Activated T-cell treated with anti-CD3 and anti-CD28 coated beads for 48 hours (primary cell): ENCODE results near the gene ENOX1.

Source experiments
- DNase-seq: peaks from one replicate; pipeline ENCODE4 v3.0.0-alpha.2; 2020; ENCODE audit warnings: low read depth

Gene ENOX1

DNA sequence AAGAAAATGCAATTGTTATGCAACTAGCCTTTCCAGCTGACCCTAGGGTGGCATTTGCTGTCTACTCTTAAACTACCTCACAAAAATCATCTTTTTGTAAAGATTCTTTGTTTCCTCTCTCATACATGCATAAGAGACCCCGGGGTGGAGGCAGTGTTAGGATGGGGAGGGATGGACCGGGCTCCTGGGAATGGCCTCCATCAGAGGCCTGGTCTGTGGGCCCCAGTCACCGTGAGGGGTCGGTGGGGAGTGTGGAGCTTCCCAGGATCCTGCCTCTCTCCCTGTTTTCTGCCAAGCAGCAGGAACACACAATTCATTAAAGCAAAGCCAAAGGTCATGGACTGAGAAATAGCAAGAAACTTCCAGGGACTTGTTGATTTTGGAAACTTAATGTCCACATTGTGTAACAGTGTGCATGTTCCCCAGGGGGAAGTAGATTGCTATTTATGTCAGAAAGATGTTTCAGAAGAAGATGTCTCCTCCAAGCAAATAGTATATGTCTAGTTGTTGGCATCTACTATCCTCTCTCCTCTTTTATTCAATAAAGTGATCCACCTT, 241.4 kb downstream of the ENOX1 start:
- no peak for DNase-seq

DNA sequence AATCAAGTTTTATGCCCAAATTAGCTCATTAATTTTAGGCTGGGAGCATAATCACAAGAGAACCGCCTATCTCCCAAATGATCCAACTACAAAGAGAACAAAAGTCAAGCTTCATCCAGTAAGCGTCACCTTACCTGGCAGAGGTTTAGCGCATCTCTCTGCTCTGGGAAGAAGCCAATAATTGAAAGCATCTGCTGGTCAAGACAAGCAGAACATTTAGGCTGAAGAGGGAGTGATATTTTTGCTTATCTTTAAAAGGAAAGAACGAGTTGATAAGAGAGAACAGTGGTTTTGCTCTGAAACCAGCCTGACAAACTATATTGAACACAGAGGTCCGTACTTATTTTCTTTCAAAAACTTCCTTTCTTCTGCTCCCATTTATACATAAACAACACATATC, 242.1 kb downstream of the ENOX1 start:
- DNase-seq = no peak

DNA sequence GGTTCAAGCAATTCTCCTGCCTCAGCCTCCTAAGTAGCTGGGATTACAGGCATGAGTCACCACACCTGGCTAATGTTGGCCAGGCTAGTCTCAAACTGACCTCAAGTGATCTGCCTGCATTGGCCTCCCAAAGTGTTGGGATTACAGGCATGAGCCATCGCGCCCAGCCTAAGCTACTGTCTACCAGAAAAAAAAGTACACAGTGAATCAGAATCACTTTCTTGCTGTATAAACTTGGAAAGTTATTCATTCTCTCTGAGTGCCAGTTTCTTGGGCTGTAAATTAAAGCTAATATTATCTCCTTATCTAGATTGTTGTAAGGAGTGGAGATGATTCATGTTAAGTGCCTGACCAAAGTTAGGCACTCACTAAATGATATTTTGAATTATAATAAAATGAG, 242.8 kb downstream of the ENOX1 start:
- no peak for DNase-seq

DNA sequence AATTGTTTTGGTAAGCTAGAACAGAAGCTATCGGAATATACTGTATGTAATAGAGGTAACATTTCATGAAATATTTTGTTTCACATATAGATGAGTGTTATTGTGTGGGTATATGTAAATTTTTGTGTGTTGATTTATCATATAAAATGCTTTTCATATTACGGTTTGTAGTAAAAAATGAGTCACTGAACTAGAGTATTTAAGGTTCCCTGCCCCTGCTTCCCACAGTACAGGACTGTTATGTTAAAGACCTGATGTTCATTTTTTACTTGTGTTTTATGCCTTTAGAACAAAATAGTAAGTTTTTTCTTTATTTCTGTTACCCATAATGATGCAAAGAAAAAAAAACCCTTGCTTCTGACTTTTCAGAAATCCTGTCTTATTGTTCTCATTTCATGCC, 243.4 kb downstream of the ENOX1 start:
- DNase-seq = no peak

- no peak for DNase-seq
Measured at GRCh38 chr13:43537124-43537523, 249.6 kb downstream of the ENOX1 start.

- no peak for DNase-seq
Measured at GRCh38 chr13:43529796-43530195, 257.0 kb downstream of the ENOX1 start.

GRCh38 chr13:43528992-43529391, 257.8 kb downstream of the ENOX1 start:
- no peak for DNase-seq

- DNase-seq = no peak
Measured at GRCh38 chr13:43522788-43523187, 264.0 kb downstream of the ENOX1 start.

DNA sequence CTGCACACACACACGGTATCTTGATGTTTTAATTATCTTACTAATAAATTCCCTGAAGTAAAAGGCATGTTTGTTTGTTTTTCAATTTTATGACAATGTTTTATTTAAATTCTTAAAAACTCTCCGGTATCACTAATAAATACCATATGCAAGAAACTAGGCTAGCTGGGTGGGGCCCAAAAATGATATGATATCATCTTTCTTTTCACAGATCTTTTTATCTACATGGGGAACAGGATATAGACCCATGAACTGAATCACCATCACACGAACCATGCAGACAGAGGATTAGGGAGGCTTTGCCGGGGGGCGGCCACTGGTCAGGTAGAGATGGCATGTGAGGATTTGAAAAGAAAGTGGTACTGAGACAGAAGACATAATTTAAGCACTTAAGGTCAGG, 266.4 kb downstream of the ENOX1 start:
- no peak for DNase-seq

- DNase-seq = no peak
Measured at GRCh38 chr13:43518833-43519232, 267.9 kb downstream of the ENOX1 start.

DNA sequence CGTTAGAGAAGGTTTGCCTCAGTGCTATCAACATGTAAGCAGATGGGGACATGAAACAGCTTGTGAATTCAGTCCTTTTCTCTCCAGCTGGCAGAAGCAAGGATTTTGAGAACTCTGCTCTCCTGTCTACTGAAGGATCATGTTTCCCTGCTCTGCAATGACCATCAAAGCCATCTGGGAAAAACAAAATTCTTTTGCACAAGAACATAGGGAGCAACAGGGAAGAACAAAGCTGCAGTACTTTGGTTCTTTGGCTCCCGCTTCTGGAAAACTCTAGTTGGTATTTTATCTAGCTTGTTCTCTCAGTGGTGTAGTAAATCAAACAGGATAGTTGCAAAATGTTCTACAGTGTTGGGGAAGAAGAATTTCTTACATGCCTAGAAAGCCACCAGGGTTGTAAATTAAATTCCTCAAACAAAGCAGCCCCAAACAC, 270.4 kb downstream of the ENOX1 start:
- no peak for DNase-seq

GRCh38 chr13:43515531-43515930, 271.2 kb downstream of the ENOX1 start:
- DNase-seq = no peak

GRCh38 chr13:43514311-43514710, 272.5 kb downstream of the ENOX1 start:
- DNase-seq = no peak

GRCh38 chr13:43512221-43512620, 274.6 kb downstream of the ENOX1 start:
- DNase-seq = no peak

- no peak for DNase-seq
Measured at GRCh38 chr13:43510956-43511901, 275.5 kb downstream of the ENOX1 start.

- no peak for DNase-seq
Measured at GRCh38 chr13:43495732-43496131, 291.0 kb downstream of the ENOX1 start.

- DNase-seq = no peak
Measured at GRCh38 chr13:43494206-43494605, 292.6 kb downstream of the ENOX1 start.

GRCh38 chr13:43493496-43494000, 293.2 kb downstream of the ENOX1 start:
- no peak for DNase-seq

GRCh38 chr13:43492745-43493144, 294.0 kb downstream of the ENOX1 start:
- no peak for DNase-seq

DNA sequence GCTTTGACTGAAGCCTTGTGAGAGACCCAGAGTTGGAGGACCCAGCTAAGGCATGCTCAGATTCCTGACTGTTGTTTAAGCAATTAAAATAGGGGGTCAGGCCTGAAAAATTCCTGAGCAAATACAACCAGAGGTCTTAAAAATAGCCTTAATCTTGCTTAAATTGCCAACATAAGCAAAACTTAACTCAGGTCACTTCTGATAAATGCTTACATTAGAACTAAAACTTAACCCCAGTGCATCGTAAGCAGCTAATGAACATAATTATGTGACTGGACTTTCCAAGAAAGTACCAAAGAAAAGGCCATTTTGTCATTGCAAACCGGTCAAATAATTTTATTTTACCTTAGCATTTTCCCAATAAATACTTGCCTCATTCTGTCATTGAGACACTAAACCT, 294.5 kb downstream of the ENOX1 start:
- no peak for DNase-seq

DNA sequence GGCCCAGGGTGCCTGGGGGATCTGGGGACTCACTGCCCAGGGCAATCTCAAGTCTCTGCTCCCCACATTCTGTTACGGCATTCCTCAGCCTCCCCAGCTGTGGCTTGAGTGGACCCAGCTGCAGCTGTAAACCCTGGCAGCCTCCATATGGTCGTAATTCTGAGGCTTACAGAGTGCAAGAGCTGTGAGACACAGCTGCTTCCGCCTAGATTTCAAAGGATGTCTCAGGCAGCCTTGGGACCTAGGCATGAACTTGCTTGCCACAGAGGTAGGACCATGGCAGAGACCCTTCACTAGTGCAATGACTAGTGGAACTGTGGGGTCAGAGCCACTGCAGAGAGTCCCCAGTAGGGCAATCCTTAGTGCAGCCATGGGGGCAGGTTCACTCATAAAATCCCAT, 297.5 kb downstream of the ENOX1 start:
- DNase-seq = no peak

GRCh38 chr13:43487885-43488284, 298.9 kb downstream of the ENOX1 start:
- no peak for DNase-seq

DNA sequence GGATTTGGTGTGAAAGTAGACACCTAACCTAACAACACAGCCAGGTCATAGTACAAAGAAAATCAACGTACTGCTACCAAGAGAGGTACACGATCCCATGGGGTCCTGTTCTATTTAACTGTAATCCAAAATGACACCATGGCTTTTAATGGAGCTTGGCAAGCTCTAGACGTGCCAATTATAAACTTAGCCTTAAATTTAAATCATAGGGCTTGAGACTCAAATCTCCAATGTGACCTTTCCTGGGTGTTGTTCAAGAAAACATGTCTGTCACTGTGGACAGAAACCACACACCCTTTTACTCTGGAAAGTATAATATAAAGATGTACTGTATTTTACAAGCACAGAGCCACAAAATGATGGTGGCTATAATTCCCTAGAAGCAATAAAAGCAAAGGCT, 299.3 kb downstream of the ENOX1 start:
- no peak for DNase-seq
